A673 (cell line): ENCODE measurements around the gene COG2. TPM values are rescaled to one million over a fixed set of nuclear protein-coding genes. Genes with fewer than 3 reads are reported as not detected.
"Not testable (repeated sequence)": the region's sequence is repeated elsewhere in the genome, so short reads cannot be mapped to it uniquely, and the experiment has no call there.

Experiments
- BruUV-seq: library from RNA; stranded (reverse); fragments of 400-500 nt; replicated peaks from 2 replicates; lab custom pipeline; 2021; lab: Mats Ljungman, UMichigan
- CTCF ChIA-PET: fragments of 300-600 bp; sonication (Branson Sonifier 250); formaldehyde crosslinking; loops from one replicate; lab custom pipeline; 2022; ENCODE audit warnings: antibody characterized with exemption; lab: Charles Lee
- POLR2A ChIA-PET: fragments of 300-600 bp; sonication (Branson Sonifier 250); formaldehyde crosslinking; loops from one replicate; lab custom pipeline; 2022; ENCODE audit warnings: antibody characterized with exemption; ENCODE audit not compliant: low non-redundant PET; lab: Charles Lee
- DNase-seq: peaks from one replicate; pipeline ENCODE4 v3.0.0-alpha.2; 2015; ENCODE audit warnings: low spot score
- H3K27ac ChIP-seq: fragments of 200-600 bp; sonication (generic); 2 replicates; pipeline ENCODE4 v1.5.1; 2016; ENCODE audit warnings: mixed run types, low read depth, mild to moderate bottlenecking, mixed read lengths, antibody characterized with exemption, low read length; ENCODE audit not compliant: poor library complexity, severe bottlenecking
- H3K27me3 ChIP-seq: fragments of 200-600 bp; sonication (generic); replicated peaks from 2 replicates; pipeline ENCODE4 v1.6.1; 2017; ENCODE audit warnings: mixed run types, low read depth, mild to moderate bottlenecking, mixed read lengths, antibody characterized with exemption, low read length; ENCODE audit not compliant: insufficient read depth, poor library complexity
- H3K36me3 ChIP-seq: fragments of 200-600 bp; sonication (generic); 2 replicates; pipeline ENCODE4 v1.6.1; 2016; ENCODE audit warnings: mixed run types, mild to moderate bottlenecking, mixed read lengths, antibody characterized with exemption, low read length; ENCODE audit not compliant: insufficient read depth, poor library complexity, severe bottlenecking
- H3K4me1 ChIP-seq: fragments of 200-600 bp; sonication (generic); 2 replicates; pipeline ENCODE4 v1.6.1; 2017; ENCODE audit warnings: mixed run types, mild to moderate bottlenecking, mixed read lengths, antibody characterized with exemption, low read length; ENCODE audit not compliant: insufficient read depth, poor library complexity, severe bottlenecking
- H3K4me3 ChIP-seq: fragments of 200-600 bp; sonication (generic); 2 replicates; pipeline ENCODE4 v1.5.1; 2016; ENCODE audit warnings: low read depth, mixed run types, mild to moderate bottlenecking, mixed read lengths, low read length; ENCODE audit not compliant: poor library complexity, severe bottlenecking
- H3K9me3 ChIP-seq: fragments of 200-600 bp; sonication (generic); 2 replicates; pipeline ENCODE4 v1.6.1; 2016; ENCODE audit warnings: mixed run types, low read depth, mild to moderate bottlenecking, mixed read lengths, antibody characterized with exemption, low read length; ENCODE audit not compliant: poor library complexity, severe bottlenecking
- EZH2 ChIP-seq: fragments of 200-600 bp; sonication (generic); IDR thresholded peaks from 2 replicates; pipeline ENCODE4 v1.6.1; 2017; ENCODE audit warnings: borderline replicate concordance, low read depth, mild to moderate bottlenecking, mixed read lengths, antibody characterized with exemption, low read length; ENCODE audit not compliant: poor library complexity, severe bottlenecking
- intact Hi-C: fragments of 100-400 bp; cut with micrococcal nuclease; formaldehyde crosslinking; loops from one replicate; pipeline ENCODE4 v1.10.0; 2022; ENCODE audit not compliant: unreplicated experiment
- total RNA-seq: library from RNA; stranded (reverse); gene quantifications from 2 replicates; pipeline ENCODE4 v1.2.3, GENCODE V29; 2021
- TF ChIP-seq, protein P1 (sequence below): fragments of 300-800, 200-600 bp; sonication (generic); conservative IDR thresholded peaks from 2 replicates; pipeline ENCODE4 v1.5.1; 2017; ENCODE audit warnings: low read depth, mild to moderate bottlenecking, antibody characterized with exemption, low read length, moderate library complexity, mixed read lengths

Gene COG2
- total RNA-seq, 1 experiment from 2014 or later = 20.3 TPM

DNA sequence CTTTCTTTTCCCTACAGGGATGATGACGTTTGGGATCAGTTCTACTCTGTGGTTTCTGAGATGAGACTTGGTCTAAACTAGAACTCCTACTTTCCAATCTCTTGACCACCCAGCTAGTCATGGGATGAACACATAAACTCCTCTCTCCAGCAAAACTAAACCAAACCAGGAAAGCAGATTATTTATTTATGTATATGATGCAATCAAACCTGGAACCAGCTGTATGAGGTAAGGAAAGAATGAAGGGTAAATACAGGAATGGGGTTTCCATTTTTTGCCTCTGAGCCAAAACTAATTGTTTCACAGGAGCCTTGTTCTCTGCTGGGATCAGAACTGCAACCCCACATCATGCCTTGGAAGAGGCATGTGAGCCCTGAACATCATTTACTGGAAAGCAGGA, 75.0 kb downstream of the COG2 start:
- H3K27me3 ChIP-seq = no peaks in the 10 kb centered on the region
- CTCF ChIA-PET = no interaction called here
- no peaks in the 10 kb centered on the region for H3K9me3 ChIP-seq
- no peak for DNase-seq
- no peak overlapping the region for H3K4me3 ChIP-seq
- POLR2A ChIA-PET = no interaction called here
- TF ChIP-seq EZH2 = no peak
- TF ChIP-seq, protein P1, sequence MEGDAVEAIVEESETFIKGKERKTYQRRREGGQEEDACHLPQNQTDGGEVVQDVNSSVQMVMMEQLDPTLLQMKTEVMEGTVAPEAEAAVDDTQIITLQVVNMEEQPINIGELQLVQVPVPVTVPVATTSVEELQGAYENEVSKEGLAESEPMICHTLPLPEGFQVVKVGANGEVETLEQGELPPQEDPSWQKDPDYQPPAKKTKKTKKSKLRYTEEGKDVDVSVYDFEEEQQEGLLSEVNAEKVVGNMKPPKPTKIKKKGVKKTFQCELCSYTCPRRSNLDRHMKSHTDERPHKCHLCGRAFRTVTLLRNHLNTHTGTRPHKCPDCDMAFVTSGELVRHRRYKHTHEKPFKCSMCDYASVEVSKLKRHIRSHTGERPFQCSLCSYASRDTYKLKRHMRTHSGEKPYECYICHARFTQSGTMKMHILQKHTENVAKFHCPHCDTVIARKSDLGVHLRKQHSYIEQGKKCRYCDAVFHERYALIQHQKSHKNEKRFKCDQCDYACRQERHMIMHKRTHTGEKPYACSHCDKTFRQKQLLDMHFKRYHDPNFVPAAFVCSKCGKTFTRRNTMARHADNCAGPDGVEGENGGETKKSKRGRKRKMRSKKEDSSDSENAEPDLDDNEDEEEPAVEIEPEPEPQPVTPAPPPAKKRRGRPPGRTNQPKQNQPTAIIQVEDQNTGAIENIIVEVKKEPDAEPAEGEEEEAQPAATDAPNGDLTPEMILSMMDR = no peak
- H3K36me3 ChIP-seq = no peaks in the 10 kb centered on the region
- BruUV-seq = no TSS peak
- H3K4me1 ChIP-seq = no peaks in the 10 kb centered on the region
- H3K27ac ChIP-seq = no peak overlapping the region
- intact Hi-C loops = no loop called here

DNA sequence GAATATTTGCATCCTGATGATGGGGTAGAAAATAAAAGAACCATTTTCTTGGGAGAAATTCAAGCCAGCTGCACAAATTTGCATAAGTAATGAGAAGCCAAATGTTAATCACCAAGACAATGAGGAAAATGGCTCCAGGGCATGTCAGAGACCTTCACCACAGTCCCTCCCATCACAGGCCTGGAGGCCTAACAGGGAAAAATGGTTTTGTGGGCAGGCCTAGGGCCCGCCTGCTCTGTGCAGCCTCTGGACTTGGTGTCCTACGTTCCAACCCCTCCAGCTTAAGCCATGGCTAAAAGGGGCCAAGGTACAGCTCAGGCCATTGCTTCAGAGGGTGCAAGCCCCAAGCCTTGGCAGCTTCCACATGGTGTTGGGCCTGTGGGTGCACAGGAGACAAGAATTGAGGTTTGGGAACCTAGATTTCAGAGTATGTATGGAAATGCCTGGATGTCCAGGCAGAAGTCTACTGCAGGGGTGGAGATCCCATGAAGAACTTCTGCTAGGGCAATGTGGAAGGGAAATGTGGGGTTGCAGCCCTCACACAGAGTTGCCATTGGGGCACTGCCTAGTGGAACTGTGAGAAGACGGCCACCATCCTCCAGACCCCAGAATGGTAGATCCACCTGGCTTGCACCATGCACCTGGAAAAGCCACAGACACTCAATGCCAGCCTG, 79.7 kb downstream of the COG2 start:
- H3K36me3 ChIP-seq, DNase-seq, H3K9me3 ChIP-seq, H3K4me3 ChIP-seq, H3K27me3 ChIP-seq, H3K4me1 ChIP-seq, BruUV-seq, CTCF ChIA-PET, intact Hi-C loops, H3K27ac ChIP-seq, POLR2A ChIA-PET: not testable (repeated sequence)

DNA sequence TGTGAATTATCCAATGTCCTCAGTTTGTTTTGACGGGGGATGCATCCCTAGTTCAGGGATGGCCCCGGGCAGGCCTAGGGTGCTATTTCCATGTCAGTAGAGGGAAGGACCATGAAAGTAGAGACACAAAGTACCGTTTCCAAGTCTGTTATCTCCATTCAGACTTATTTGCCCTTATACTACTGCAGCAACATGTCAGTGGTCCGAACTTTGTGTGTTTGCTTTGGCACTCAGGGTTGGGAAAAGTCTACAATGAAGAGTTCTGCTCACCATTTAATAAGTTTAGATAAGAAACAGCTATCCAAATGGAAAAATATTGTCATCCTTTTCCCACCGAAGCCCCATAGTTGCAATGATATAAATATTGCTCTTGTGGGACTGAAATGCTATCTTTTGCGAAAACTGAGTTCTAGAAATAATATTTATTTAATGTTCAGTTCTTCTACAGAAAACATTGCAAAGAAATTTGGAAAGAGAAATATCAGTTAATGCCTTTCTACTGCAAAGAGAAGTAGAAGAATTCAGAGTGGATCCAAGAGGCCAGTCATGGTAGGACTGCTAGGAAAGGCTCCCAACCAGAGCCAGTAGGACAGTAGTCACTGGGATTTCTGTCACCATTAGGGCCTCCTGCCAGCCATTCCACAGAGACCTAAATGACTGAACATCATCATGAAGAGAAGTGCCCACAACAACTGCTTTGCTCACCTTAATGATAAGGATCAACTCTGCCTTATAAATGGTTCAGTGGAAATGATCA, 83.2 kb downstream of the COG2 start:
- intact Hi-C loops = no loop called here
- Histone ChIP-seq H3K27ac (no peak overlapping the region), H3K36me3 (no peaks in the 10 kb centered on the region), H3K4me3 (no peak overlapping the region), H3K9me3 (no peaks in the 10 kb centered on the region), H3K27me3 (no peaks in the 10 kb centered on the region), H3K4me1 (no peaks in the 10 kb centered on the region)
- DNase-seq = no peak
- TF ChIP-seq, protein P1 = no peak
- TF ChIP-seq EZH2 = no peak
- no TSS peak for BruUV-seq
- ChIA-PET POLR2A (no interaction called here), CTCF (no interaction called here)
